Fibroblast of lung (primary cell): ENCODE results near the gene SRC. TPM values are rescaled to one million over a fixed set of nuclear protein-coding genes. Genes with fewer than 3 reads are reported as not detected.

ENCODE experiments used
- DNase-seq, 2 donors: peaks; one replicate each; pipeline versions ENCODE4 v3.0.0 to v3.0.0-alpha.2; 2010; ENCODE audit warnings: low read depth in 2 of 2
- H2AFZ ChIP-seq: 2 replicates; pipeline ENCODE4 v1.5.1; 2012; ENCODE audit warnings: low read length, control low read depth, inconsistent platforms
- H3K27ac ChIP-seq: 2 replicates; pipeline ENCODE4 v1.5.1; 2011; ENCODE audit warnings: low read length, control low read depth; ENCODE audit not compliant: insufficient read depth
- H3K27me3 ChIP-seq: 2 replicates; pipeline ENCODE4 v1.5.1; 2011; ENCODE audit warnings: mild to moderate bottlenecking, low read length; ENCODE audit not compliant: control insufficient read depth, insufficient read depth
- H3K36me3 ChIP-seq: 2 replicates; pipeline ENCODE4 v1.5.1; 2011; ENCODE audit warnings: low read length; ENCODE audit not compliant: control insufficient read depth, insufficient read depth
- H3K4me1 ChIP-seq: 2 replicates; pipeline ENCODE4 v1.5.1; 2011; ENCODE audit warnings: low read length; ENCODE audit not compliant: control insufficient read depth, insufficient read depth; ENCODE audit errors: extremely low read depth
- H3K4me2 ChIP-seq: 2 replicates; pipeline ENCODE4 v1.5.1; 2011; ENCODE audit warnings: low read length, control low read depth; ENCODE audit not compliant: insufficient read depth; ENCODE audit errors: extremely low read depth
- H3K4me3 ChIP-seq, 4 experiments: fragments of 200-600 bp in 1 of 4; sonication (generic) in 1 of 4; replicated peaks in 1 of 4; 2 replicates each; pipeline ENCODE4 v1.5.1; 2011 to 2016; ENCODE audit warnings: low read length in 4 of 4, low read depth in 3 of 4, mild to moderate bottlenecking in 3 of 4, control low read depth in 2 of 4, inconsistent platforms in 1 of 4, mixed read lengths in 1 of 4; ENCODE audit not compliant: insufficient read depth in 1 of 4; ENCODE audit errors: control extremely low read depth in 1 of 4
- H3K79me2 ChIP-seq: 2 replicates; pipeline ENCODE4 v1.5.1; 2012; ENCODE audit warnings: mild to moderate bottlenecking, low read length, inconsistent platforms; ENCODE audit not compliant: control insufficient read depth, insufficient read depth
- H3K9ac ChIP-seq: 2 replicates; pipeline ENCODE4 v1.5.1; 2011; ENCODE audit warnings: mild to moderate bottlenecking, low read length, control low read depth; ENCODE audit not compliant: insufficient read depth
- H3K9me3 ChIP-seq: 2 replicates; pipeline ENCODE4 v1.5.1; 2012; ENCODE audit warnings: low read depth, low read length; ENCODE audit not compliant: control insufficient read depth, insufficient read depth
- H4K20me1 ChIP-seq: 2 replicates; pipeline ENCODE4 v1.5.1; 2011; ENCODE audit warnings: low read length; ENCODE audit not compliant: control insufficient read depth, insufficient read depth; ENCODE audit errors: extremely low read depth
- CTCF ChIP-seq, 2 donors: IDR thresholded peaks in 1 of 2; conservative IDR thresholded peaks in 1 of 2; 1 replicate in 1 of 2; 2 replicates in 1 of 2; pipeline ENCODE4 v1.5.1; 2011 to 2012; ENCODE audit warnings: low read length in 2 of 2, control low read depth in 1 of 2, inconsistent platforms in 1 of 2, low read depth in 1 of 2, mild to moderate bottlenecking in 1 of 2
- EZH2 ChIP-seq: IDR thresholded peaks from 2 replicates; pipeline ENCODE4 v1.5.1; 2012; ENCODE audit warnings: low read length, control low read depth, mild to moderate bottlenecking; ENCODE audit errors: missing control alignments
- polyA plus RNA-seq, 2 donors: library from polyadenylated mRNA; depleted of rRNA in 1 of 2; stranded (reverse) in 1 of 2; unstranded in 1 of 2; fragments of >200 nt; gene quantifications; 2 replicates each; pipeline ENCODE4 v1.2.1, GENCODE V29; 2011 to 2012; ENCODE audit warnings: missing spikeins in 1 of 2
- total RNA-seq: library from RNA; depleted of rRNA; stranded (reverse); fragments of >200 nt; gene quantifications from 2 replicates; pipeline ENCODE4 v1.2.1, GENCODE V29; 2014

Gene SRC
- total and polyA plus RNA-seq, 2 donors (not counting 1 experiment from before 2014, with no cell fraction given), result 17.8 to 20.3 TPM

DNA sequence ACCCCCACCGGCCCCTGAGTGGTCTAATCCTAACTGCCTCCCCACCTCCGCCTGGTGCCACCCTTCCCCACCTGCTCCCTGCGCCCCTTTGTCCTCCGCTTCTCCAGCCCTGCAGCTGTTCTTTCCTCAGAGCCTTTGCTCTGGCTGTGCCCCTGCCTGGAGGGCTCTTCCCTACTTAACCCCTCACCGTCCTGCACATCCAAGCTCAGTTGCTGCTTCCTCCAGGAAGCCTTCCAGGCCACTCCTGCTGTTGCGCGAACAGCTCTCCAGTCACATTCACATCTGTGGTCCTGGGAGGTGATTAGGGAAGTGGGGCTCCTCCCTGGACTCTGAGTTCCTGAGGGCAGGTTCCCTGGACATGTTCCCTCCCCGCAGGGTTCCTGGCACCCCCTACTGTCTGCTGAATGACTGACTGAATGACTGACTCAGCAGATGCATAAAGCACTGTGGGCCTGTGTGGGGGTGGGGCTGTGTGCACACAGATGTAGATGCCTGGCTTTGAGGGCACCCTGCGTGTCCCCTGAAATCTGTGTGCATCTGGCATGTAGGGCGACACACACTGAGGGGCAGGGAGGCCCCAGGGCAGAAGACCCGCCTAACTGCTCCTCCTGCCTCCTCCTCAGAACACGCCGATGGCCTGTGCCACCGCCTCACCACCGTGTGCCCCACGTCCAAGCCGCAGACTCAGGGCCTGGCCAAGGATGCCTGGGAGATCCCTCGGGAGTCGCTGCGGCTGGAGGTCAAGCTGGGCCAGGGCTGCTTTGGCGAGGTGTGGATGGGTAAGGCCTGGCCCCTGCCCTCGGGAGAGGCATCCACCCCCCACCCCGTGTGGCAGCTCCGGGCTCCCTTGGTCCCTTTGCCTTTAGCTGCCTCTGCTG, 51.4 kb downstream of the SRC start:
- Histone ChIP-seq H3K9me3 (no peaks in the 10 kb centered on the region), H4K20me1 (no peaks in the 10 kb centered on the region), H3K9ac (no peak overlapping the region), H3K36me3 (peaks cover 6% of the 10 kb centered on the region), H3K79me2 (no peaks in the 10 kb centered on the region), H3K4me1 (no peaks in the 10 kb centered on the region), H2AFZ (no peak overlapping the region), H3K27me3 (no peaks in the 10 kb centered on the region), H3K27ac (no peak overlapping the region), H3K4me2 (no peak overlapping the region), H3K4me3 (no peak overlapping the region)
- no peak for TF ChIP-seq EZH2
- TF ChIP-seq CTCF (conservative IDR thresholded peaks at IDR 0.05 in 1 of 2, IDR thresholded peaks at IDR 0.05 in 1 of 2; ENCODE audit: low read depth in 1 of 2, low read length in 2 of 2), result no peak
- DNase-seq, result peak in 1 of 2 donors; percentile 28

GRCh38 chr20:37397954-37398749, 52.2 kb downstream of the SRC start:
- H3K36me3 ChIP-seq, result peaks cover 11% of the 10 kb centered on the region
- H3K4me2 ChIP-seq, result no peak overlapping the region
- TF ChIP-seq CTCF (conservative IDR thresholded peaks at IDR 0.05 in 1 of 2, IDR thresholded peaks at IDR 0.05 in 1 of 2; ENCODE audit: low read depth in 1 of 2, low read length in 2 of 2) (no peak), EZH2 (no peak)
- H3K9ac ChIP-seq, result no peak overlapping the region
- no peak overlapping the region for H3K27ac ChIP-seq
- no peaks in the 10 kb centered on the region for H3K4me1 ChIP-seq
- no peak for DNase-seq
- no peaks in the 10 kb centered on the region for H3K9me3 ChIP-seq
- H2AFZ ChIP-seq, result no peak overlapping the region
- H3K79me2 ChIP-seq, result no peaks in the 10 kb centered on the region
- no peak overlapping the region for H3K4me3 ChIP-seq
- no peaks in the 10 kb centered on the region for H4K20me1 ChIP-seq
- no peaks in the 10 kb centered on the region for H3K27me3 ChIP-seq
